DOHH2 (cell line): ENCODE data around the gene PALLD.

Experiments used
- EZH2phosphoT487 ChIP-seq: fragments of 200-600 bp; sonication (generic); IDR thresholded peaks from 2 replicates; pipeline ENCODE4 v1.6.1; 2017; ENCODE audit warnings: borderline replicate concordance, mild to moderate bottlenecking, antibody characterized with exemption, low read length, moderate library complexity, mixed read lengths
- TF ChIP-seq, protein P1 (sequence below): fragments of 200-600 bp; sonication (generic); IDR thresholded peaks from one replicate; pipeline ENCODE4 v1.5.1; 2014; ENCODE audit warnings: antibody characterized with exemption, mild to moderate bottlenecking, low read depth, low read length; ENCODE audit not compliant: poor library complexity, severe bottlenecking

DNA sequence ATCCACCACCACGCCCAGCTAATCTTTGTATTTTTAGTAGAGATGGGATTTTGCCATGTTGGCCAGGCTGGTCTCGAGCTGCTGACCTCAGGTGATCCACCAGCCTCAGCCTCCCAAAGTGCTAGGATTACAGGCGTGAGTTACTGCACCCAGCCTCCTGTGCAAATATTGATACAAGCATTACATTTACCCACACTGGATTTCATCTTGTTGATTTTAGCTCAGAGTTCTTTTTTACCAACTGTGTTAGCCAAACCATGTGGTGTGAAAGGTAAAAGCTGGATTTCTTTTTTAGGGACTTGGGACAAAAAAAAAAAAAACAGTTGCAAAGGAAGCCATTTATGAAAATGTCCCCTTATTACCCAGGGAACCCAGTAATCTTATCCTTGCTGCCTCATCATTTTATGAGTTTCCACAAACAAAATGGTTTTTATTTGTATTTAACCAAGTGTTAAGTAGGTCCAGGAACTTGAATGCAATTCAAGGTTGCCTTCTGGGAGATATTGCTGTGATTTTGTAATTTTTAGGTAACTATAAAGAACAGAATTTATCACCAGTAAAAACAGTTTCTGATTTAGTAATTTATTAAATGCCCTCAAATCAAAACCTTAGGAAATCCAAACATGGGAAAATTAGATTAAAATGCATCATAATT, 202.5 kb downstream of the PALLD start:
- TF ChIP-seq, protein P1, sequence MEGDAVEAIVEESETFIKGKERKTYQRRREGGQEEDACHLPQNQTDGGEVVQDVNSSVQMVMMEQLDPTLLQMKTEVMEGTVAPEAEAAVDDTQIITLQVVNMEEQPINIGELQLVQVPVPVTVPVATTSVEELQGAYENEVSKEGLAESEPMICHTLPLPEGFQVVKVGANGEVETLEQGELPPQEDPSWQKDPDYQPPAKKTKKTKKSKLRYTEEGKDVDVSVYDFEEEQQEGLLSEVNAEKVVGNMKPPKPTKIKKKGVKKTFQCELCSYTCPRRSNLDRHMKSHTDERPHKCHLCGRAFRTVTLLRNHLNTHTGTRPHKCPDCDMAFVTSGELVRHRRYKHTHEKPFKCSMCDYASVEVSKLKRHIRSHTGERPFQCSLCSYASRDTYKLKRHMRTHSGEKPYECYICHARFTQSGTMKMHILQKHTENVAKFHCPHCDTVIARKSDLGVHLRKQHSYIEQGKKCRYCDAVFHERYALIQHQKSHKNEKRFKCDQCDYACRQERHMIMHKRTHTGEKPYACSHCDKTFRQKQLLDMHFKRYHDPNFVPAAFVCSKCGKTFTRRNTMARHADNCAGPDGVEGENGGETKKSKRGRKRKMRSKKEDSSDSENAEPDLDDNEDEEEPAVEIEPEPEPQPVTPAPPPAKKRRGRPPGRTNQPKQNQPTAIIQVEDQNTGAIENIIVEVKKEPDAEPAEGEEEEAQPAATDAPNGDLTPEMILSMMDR, result no peak
- TF ChIP-seq EZH2phosphoT487, result no peak
